NCI-H524 (cell line): ENCODE results near the gene PCSK6.

ENCODE experiments used
- DNase-seq, 2 experiments: peaks; one replicate each; lab custom pipeline; 2025; lab: John Stamatoyannopoulos, UW

PCSK6 gene

DNA sequence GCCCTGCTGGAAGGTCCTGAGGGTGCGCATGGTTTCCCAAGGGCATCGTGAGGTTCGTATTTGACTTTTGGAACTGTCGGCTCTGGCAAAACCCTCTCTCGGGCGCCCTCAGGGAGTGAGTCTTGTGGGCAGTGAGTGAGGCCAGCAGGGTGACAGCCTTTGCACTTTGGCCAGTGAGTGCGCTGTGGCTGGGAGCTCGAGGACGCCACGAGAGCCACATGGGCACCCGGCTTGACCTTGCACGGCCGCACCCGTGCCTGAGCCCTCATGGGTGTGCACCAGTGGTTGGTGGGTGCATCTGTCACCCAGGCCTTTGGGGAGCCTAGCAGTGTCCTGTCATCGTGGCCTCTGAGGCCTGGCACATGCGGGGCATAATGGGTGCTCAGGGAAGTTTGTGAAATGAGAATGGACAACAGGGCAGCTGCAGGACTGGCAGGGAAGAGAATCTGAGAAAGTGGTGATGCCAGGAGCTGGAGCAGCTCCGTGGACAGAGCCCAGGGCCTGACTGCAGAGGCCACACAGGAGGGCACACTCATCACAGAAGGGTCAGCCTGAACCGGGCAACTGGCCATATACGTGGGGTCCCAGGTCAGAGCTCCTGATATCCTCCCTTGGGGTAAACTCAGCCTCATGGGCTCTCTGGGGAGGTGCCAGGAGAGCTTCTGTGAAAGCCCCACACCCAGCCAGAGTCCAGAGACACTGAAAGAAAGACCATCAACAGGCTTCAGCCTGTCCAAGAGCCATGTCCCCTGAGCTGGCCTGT is 164.1 kb downstream of the PCSK6 start:
- no peak for DNase-seq

DNA sequence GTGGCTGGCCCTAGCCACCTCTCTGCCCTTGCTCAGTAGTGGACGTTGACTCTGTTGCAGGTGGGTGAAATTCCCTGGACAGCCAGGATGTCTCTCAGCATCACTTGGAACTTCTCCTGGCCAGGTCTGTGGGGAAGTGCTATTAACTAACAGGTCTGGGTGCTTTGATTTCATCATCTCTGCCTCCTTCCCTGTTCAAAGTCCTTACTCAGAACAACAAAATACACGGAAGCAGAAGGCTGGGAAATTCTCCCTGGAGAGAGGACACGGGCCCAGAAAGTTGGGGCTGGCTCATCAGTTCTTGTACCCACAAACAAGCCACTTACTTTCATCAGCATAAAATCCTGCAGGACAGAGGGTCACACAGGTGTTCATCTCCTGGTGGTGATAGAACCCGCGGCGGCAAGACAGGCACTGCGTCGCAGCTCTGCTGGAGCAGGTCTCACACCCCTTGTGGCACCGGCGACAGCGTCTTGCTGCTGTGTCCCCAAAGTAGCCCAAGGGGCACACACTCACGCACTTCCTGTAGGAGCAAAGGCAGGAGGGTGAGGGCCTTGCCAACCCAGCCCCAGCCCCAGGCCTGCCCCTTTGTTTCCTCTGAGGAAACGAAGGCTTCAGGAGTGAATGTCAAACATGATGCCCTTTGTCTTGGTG is 164.9 kb downstream of the PCSK6 start:
- no peak for DNase-seq

DNA sequence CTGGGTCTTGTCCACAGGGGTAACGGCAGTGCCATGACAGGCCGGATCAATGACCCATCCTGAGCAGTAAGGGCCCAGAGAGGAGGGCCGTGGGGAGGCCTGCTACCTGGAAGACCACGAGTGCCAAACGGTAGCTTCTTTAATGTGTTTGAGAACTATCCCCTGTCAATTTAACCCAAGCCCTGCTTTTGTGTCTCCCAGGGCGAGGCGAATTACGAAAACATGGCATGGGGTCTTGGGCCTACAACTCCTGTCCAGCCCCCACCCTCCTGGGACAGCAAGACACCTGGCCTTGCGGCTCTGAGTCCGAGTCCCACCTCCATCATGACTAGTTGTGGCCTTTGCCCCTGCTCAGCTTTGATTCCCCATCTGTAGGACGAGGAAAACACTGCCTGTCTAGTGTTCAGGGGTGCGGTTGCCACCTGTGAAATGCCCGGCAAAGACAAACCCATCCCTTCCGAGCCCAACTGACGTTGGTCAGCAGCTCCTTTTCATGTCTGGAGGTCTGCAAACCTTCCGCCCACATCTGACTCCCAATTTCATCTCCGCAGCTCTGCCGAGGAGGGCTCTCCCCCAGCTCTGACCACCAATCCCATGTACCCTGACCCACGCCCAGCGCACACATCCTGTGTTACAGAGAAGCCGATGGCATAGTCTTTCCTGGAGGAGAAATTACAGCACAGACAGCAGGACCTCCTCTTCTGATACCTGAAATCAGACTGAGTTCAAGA is 165.5 kb downstream of the PCSK6 start:
- DNase-seq: no peak

DNA sequence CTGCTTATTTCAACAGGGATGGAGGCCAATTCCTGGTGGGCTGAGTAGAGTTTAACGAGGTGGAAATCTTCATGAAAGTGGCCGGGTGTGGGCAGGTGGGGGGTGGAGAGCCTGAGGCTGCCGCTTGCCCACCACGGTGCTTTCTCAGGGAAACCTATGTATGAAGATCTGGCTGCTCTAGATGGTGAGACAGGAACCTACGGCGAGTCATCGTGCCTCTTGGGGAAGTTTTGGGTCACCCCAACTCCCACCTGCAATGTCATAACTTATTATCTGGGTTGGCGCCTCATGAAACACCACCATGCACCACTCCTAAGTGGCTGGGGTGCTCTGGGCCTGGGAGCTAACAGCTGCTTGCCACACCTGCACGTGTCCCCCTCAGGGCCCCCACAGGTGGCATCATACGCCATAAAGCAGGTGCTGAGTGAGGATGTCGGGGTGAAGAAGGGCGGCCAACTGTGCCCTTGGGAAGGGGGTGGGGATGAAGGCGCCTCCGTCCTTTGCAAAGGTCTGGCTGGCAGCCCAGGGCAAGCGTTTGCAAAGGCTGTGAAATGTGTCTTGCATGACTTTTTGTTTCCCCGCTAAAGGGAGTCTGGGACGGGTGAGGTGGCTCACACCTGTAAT is 166.5 kb downstream of the PCSK6 start:
- no peak for DNase-seq

DNA sequence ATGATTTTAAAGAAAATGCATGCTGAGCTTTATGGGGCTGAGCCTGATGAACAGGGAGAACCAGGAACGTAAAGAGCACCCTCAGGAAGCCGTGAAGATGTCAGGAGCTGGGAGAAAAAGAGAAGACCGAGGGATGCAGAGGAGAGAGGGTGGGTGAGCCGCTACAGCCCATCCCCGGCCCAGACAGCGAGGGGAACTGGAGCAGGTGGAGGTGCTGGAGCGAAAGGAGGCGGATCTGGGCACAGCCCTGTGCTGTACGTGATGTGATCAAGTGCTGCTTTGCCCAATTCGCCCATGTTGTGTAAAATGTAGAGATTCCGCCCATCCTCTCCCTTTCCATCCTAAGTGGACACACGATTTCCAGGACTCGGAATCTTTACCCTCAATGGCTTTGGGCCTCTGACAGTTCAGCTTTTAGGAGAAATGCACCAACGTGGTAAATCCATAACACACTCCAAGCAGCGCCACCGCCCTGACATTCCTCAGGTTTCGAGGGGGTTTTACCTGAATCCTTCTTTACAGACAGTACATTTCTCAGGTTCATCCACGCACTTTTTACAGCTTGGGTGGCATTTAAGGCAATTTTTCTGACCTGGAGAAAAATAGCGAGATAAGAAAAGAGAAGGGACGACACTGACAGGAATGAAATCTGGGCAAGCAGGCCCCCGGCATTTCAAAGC is 167.4 kb downstream of the PCSK6 start:
- no peak for DNase-seq

DNA sequence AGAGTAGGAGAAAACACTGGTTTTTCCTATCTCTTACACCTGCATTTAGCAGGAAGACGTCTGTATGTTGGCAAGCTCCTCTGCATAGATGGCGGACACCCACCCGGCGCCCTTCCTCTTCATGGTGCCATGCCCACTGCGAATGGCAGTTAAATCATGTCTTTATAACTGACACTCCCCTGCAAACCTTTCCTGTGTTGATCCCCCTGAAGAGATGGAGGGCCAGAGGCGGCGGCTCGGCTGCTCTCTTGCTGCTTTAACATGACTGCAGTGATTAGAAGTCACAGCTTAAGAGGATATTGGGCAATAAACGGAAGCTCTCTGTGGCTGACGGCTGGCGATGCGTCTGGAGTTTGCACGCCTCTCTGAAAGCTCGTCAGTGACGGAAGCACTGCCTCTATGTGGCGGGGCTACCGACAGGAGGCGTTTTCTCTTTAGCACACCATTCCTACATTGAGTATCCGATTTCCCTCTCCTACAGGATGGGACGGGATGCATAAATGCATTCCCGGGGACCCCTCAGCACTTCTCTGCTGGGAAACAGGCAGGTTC is 168.9 kb downstream of the PCSK6 start:
- no peak for DNase-seq

DNA sequence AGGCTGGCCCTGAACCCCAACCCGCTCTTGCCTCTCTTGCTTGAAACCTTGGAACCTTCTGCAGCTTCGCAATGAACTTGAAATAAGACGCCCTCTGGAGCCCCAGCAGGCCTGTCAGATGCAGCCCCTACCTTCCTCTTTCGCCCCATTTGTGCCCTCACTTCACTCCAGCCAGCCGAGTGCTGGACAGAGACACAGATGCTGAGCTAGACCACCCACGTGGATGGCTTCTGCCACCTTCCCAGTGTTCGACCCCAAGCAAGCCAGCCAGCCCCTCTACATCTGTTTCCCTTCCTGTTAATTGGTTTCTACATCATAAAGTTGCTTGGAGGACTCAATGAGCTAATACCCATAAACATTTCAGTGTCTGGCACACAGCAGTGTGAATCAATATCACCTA is 170.7 kb downstream of the PCSK6 start:
- no peak for DNase-seq

DNA sequence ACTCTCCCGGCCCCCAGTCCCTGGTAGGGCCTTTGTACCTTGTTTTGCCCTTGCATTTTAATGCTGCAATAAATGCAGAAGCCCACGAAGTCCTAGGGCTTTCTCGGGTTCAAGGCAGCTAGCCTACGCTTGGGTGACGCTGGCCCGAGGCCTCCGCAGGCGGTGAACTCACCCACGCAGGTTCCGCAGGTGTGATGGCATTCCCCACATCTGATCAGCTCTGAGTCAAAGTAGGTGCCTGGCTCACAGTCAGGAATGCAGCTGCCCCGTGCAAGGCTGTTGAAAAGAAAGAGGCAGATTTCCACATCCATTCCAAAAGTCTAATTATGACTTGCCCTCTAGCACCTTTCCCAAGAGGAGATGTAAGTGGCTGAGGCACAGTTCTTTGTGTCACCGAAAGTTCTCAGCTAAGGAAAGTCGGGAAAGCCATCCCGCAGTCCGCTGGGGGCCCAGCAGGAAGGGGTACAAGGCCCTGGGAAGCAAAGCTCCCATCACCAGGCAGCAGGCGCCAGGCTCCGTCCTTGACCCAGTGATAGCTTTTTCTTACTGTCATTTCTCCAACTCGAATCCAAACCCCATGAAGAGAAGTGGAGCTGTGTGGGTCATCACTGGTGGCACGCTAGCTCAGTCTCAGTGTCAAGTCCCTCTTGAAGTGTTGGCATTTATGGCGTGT is 171.2 kb downstream of the PCSK6 start:
- no peak for DNase-seq

DNA sequence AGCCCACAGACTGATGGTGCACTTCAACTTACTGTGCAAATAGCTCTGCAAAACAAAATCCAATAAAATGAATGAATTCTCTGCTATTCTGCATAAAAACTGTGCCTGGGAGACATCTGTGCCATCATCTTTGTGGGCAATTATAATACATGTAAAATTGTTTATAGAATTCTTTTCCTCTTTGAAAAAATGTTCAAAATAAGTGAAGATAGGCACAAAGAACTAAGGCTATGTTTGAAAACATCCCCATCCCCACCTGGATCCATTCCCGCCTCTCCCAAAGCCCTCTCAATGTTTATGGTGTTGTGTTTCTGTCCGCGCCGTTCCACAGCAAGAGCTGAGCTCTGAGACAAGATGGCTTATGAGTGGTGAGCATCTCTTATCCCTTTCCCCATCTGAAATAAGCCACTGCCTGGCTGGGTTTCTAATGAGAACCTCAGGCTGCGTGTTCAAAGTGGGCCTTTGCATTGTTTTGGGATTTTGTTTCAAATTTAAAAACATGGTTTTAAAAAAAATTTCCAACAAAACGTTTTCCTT is 172.1 kb downstream of the PCSK6 start:
- no peak for DNase-seq

DNA sequence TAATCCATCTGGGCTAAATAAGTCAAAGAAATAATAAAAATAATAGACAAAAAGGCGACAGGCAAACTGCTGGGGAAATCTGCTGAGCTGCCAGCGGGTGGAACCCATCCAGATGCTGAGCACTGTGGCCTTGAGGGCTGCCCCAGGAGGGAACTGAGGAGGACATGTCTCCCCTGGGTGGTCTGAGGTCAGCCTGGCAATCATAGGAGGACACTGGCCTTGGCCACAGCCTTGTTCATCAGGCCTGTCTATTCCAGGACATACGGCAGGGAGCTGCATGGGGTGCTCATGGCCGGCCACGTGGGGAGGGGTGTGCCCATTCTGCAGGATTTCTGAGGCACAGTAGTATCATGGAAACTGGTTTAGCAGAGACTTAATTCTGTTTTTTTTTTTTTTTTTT is 173.0 kb downstream of the PCSK6 start:
- DNase-seq: no peak

DNA sequence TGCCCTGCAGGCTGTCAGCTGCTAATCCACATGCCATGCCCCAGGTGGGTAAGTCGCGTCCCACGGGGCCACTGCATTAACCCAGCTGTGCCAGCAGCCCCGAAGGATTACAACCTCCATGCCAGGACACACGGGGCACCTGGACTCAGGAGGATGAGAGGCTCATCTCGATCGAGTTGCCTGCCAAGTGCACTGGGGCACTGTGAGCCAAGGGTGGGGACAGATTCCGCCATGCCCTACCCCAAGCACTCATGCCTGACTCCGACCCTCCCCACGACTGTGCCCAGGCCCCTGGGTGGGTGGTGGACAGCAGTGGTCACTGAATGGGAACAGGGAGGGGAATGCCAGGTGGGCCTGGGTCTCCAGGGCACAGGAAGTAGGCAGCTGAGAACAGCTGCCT is 173.8 kb downstream of the PCSK6 start:
- DNase-seq: no peak

DNA sequence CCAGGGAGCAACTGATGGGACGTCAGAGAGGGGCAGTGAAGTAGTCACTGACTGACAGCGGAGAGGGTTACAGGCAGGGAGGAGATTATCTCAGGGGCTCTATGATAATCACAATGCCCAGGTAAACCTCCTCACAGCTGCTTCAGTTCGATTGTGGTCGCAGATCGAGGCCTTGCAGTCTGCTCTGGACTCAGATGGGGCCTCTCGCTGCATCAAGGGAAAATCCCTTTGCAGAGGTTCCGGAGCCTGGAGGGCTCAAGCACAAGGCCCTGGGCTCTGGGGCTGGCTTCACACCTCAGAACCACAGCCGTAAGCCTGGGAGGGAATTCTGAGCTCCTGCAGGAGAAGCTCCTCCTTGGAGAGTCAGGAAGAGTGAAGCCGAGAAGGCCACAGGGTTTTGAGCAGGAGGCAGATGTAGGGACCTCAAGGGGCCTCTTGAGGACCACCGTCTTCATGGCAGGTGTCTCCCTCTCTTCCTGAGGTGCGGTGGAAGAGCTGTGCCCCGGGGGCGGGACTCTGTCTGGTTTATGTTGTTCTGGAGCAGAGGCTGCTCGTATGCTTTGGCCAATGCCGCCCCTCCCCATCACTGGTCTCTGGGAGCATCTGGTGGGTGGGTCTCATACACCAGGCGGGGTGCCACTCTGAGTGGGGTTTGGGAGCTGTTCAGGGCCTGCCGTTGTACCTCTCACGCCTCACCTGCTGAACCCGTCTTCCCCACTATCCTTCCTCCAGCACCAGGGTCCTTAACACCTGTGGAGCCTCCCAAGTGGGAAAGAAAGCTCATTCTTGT is 175.0 kb downstream of the PCSK6 start:
- no peak for DNase-seq

DNA sequence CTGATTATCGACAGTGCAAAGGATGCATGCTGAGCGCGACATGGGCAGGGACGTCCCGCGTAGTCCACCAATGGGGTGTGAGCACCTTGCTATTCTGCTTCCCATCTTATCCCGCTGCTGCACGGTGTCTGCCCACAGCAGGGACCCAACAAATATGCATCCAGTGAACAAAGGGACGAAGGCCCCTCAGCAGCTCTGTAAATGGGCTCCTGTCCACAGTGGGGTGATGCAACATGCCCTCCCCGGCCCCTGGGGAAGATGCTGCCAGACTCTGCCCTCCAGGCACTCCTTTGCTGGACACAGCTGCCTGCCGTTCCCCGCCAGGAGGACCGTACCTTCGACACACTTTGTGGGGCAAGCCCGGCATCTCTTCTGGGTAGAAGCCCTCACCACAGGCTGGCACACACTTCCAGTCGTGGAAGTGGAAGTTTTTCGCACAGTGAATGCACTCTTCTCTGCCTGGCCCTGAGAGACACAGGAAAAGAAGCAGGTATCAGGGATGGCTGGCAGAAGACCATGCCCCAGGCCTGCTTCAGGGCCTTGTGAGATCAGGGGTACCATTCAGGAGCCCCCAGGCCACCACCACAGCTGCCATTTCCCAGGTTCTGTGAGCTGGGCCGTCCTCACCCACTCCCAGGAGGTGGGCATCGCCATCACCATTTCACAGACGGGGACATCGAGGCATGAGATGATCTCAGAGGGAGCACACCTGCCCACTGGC is 176.3 kb downstream of the PCSK6 start:
- no peak for DNase-seq

DNA sequence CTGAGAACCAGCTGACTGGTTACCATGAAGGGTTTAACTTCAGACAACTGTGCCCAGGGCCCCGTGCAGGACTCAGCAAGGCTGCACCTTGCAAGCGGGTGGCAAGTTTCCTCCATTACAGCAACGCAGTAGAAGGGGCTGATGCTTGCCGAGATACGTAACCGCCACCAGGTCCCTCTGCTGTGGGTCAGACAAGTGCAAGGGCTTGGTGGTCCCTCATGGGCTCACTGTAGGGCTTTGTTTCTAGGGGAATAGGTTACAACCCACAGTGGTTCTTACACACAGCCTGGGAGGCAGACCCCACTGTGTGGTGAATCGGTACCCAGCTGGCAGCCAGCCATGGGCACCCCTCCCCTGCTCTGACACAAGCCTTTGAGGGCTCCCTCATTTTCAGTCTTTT is 179.0 kb downstream of the PCSK6 start:
- no peak for DNase-seq

DNA sequence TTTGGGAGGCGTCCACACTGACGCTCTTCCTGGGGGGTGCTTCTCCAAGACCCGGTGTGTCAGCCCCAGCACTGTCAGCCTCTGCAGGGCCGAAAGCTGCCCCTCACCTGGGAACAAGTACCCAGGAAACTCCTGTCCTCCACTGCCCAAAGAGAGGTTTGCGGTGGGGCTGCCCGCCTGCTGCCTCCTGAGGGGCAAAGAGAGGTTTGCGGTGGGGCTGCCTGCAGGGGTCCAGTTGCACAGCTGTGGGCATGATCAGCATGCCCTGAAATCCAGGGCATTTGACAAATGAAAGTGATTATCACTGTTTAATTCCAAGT is 179.4 kb downstream of the PCSK6 start:
- DNase-seq: no peak

DNA sequence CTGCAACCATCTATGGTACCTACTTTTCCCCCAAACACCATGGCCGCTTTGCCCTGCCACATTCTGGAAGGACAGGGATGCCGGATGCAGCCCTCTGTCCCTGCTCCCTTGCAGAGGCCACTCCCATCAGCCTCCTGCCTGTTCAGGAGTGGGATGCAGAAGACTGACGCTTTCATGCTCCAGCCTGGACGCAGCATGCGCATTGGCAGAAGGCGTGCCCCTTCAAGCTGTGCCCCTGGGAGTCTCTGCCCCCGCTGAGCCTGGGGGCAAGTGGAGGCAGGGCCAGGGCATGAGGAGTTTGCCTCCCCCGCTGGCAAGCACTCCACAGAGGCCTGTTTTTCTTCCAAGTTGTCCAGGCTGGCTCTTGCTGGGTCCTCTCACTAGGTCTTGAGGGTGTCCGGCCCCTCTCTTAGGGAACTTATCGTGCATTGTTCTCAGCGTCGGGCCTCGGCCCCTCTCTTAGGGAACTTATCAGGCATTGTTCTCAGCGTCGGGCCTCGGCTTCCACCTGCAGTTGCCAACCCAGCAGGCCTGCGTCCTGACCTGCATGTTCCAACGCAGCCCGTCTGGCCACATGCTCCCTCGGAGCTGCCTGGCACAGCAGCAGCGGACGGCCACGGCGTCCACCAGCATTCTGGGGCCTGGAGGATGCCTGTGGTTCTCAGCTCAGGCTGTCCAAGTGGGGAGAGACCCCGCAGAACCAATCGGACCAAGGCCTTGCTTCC is 179.9 kb downstream of the PCSK6 start:
- DNase-seq: no peak

DNA sequence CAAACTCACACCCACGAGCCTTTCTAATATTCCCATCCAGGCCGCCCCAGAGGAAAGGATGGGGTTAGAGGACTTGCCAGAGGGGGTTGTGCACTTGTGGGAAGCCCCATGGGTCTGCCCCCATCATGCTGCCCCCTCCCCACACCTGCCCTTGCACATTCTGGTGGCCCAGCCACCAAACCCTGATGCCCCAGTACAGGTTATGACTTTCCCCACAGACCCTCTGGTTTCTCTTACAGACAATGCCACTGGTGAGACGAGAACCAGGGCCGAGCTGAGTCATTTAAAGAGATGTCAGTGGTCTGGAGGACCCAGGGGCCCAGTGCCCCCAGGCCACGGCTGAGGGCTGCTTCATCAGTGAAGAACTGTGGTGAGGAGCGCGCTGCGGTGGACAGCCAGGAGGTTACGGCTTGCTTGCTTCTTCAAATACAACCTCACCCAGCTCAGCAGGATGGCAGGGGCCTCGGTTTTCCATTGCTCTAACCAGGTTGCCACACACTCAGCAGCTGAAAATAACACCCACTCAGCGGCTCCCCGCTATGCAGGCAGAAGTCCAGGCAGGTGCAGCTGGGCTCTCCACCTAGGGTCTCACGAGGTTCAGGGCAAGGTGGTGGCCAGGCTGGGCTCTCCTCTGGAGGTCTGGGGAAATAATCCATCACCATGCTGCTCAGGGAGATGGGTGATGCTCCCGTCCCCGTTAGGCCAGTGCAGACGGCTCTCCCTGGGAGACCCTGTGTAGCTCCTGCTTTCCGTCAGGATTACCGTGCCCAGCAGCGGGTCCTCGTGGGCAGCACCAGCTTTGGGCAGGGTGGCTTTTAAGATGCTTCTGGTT is 180.7 kb downstream of the PCSK6 start:
- DNase-seq: no peak
